Stimulated activated CD4-positive, alpha-beta T cell treated with anti-CD3 and anti-CD28 coated beads, Interleukin-2, amount 100 ng/mL, for 24 hours (primary cell): Measurements from ENCODE around the gene FAM217B.
"Not testable (repeated sequence)": the region's sequence is repeated elsewhere in the genome, so short reads cannot be mapped to it uniquely, and the experiment has no call there.

Experiments used
- DNase-seq, 2 donors: peaks; one replicate each; pipeline ENCODE4 v3.0.0-alpha.2; 2020

FAM217B gene

GRCh38 chr20:59939052-59939878, 924 bp upstream of the FAM217B start:
- no peak for DNase-seq

GRCh38 chr20:59939879-59940128, 385 bp upstream of the FAM217B start:
- no peak for DNase-seq

- no peak for DNase-seq
Observed at GRCh38 chr20:59940956-59941294, 736 bp downstream of the FAM217B start.

GRCh38 chr20:59942245-59942644, 2.1 kb downstream of the FAM217B start:
- no peak for DNase-seq

GRCh38 chr20:59944726-59945125, 4.5 kb downstream of the FAM217B start:
- DNase-seq, result no peak

- DNase-seq, result no peak
Observed at GRCh38 chr20:59945175-59945574, 5.0 kb downstream of the FAM217B start.

GRCh38 chr20:59945731-59946130, 5.5 kb downstream of the FAM217B start:
- DNase-seq, result no peak

GRCh38 chr20:59947376-59947775, 7.2 kb downstream of the FAM217B start:
- no peak for DNase-seq

GRCh38 chr20:59948212-59948611, 8.0 kb downstream of the FAM217B start:
- no peak for DNase-seq

- DNase-seq, result no peak
Observed at GRCh38 chr20:59948828-59949720, 8.9 kb downstream of the FAM217B start.

GRCh38 chr20:59949911-59950310, 9.7 kb downstream of the FAM217B start:
- no peak for DNase-seq

- no peak for DNase-seq
Observed at GRCh38 chr20:59954718-59955117, 14.5 kb downstream of the FAM217B start.

GRCh38 chr20:59955131-59955796, 15.1 kb downstream of the FAM217B start:
- no peak for DNase-seq

- not testable (repeated sequence) for DNase-seq
Observed at GRCh38 chr20:59957568-59957967, 17.4 kb downstream of the FAM217B start.

GRCh38 chr20:59958123-59958522, 17.9 kb downstream of the FAM217B start, which contains the start of gene CDH26:
TSS of gene CDH26 (plus strand) at chr20:59958423. CDS start at chr20:59958727, 304 bp downstream.
- DNase-seq, result no peak

GRCh38 chr20:59958626-59959025, 18.4 kb downstream of the FAM217B start:
- DNase-seq, result no peak

GRCh38 chr20:59961423-59961822, 21.2 kb downstream of the FAM217B start:
- DNase-seq, result no peak

- DNase-seq, result no peak
Observed at GRCh38 chr20:59962155-59962554, 22.0 kb downstream of the FAM217B start.

- no peak for DNase-seq
Observed at GRCh38 chr20:59966428-59966827, 26.2 kb downstream of the FAM217B start.

GRCh38 chr20:59971428-59971827, 31.2 kb downstream of the FAM217B start:
- no peak for DNase-seq

GRCh38 chr20:59972037-59972801, 32.0 kb downstream of the FAM217B start:
- no peak for DNase-seq

- DNase-seq, result no peak
Observed at GRCh38 chr20:59976156-59976782, 36.1 kb downstream of the FAM217B start.
